Activated CD8-positive, alpha-beta memory T cell treated with anti-CD3 and anti-CD28 coated beads for 4 hours (primary cell): ENCODE results near the gene FAM171A2.
"Not testable (repeated sequence)": the region's sequence is repeated elsewhere in the genome, so short reads cannot be mapped to it uniquely, and the experiment has no call there.

ENCODE experiments used
- DNase-seq, 2 donors: peaks; one replicate each; pipeline ENCODE4 v3.0.0-alpha.2; 2020; ENCODE audit warnings: low read depth in 2 of 2

The FAM171A2 gene

GRCh38 chr17:44363613-44364159, at the start of gene FAM171A2:
TSS of gene FAM171A2 (minus strand) at chr17:44363853. CDS start at chr17:44363714, 139 bp downstream.
- DNase-seq = peak in 1 of 2 donors; percentile 34

GRCh38 chr17:44409309-44410028, 45.8 kb upstream of the FAM171A2 start:
- no peak for DNase-seq

DNA sequence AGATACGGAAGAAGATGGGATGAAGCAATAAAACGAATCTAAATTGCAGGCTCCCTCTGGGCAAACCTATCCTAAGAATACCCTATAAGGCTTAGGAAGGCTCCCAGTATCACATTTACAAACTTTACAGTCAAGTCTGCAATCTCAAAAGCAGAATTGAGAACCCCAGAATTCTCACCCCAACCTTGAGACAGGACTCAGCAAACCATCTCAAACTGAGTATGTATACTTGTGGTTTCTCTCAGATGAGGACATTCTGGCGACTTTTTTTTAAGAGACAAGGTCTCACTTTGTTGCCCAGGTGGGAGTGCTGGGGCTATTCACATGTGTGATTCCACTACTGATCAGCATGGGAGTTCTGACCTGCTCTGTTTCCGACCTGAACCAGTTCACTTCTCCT, 45.1 kb upstream of the FAM171A2 start:
- DNase-seq = no peak

DNA sequence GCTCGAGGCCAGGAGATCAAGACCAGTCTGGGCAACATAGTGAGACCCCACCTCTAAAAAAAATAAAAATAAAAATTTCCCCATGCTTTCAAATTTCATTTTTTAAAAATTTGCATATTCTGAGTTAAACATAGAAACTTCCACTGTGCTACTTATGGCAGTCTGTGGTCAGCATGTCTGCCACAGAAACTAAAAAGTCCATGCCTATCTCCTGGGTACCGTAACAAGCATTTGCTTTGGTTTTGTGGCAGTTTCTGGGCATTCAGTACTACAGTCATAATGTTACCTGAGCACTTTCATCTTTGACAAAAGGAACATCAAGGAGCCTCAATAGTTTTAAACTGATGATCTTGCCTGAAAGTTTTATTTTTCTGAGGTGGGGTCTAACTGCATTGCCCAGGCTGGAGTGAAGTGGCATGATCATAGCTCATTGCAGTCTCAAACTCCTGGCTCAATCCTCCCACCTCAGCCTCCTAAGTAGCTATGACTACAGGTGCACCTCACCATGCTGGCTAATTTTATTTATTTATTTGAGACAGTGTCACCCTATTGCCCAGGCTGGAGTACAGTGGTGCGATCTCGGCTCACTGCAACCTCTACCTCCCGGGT, 39.0 kb upstream of the FAM171A2 start:
- no peak for DNase-seq

- DNase-seq = no peak
Observed at GRCh38 chr17:44400226-44400847, 36.7 kb upstream of the FAM171A2 start.

DNA sequence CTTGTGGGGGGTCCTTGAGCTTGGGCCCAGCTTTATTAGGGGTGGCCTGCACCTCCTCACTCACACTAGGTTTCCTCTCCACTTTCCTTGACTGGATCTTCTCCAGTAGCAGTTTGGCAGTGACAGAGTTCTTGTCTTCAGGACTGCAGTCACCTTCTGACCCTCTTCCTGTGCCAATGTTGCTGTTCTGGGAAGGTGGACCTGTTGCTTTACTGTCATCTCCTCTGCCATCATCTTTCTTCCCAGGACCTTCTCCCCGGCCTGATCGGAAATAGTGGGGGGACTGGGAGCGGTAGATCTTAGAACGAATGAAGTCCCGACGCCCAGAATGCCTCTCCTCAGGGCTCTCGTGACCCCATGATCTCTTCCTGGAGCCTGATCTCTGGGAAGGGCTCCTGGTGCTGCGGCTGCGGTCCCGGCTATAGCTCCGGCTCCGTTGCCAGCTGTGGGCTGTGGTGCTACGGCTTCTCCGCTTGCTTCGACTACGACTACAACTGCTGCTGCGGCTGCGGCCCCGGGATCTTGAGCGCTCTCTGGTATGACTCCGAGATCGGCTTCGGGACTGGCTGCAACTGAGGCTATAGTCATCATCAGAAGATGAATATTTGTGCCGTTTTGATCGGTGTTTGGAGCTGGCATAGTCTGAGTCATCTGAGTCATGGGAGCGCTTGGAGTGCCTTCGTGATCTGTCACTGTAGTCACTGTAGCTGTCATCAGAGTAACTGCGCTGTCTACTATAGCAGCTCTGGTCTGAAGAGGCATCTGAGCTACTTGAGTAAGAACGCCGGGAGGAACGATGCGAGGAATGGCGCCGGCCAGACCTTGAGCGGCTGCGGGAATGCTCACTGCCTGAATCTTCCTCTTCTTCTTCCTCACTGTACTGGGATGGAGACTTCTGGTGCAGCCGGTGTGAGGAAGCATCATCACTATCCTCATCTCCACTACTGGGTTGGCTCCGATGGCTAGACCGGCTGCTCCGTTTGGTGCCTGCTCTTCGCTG, 35.3 kb upstream of the FAM171A2 start:
- DNase-seq = no peak

DNA sequence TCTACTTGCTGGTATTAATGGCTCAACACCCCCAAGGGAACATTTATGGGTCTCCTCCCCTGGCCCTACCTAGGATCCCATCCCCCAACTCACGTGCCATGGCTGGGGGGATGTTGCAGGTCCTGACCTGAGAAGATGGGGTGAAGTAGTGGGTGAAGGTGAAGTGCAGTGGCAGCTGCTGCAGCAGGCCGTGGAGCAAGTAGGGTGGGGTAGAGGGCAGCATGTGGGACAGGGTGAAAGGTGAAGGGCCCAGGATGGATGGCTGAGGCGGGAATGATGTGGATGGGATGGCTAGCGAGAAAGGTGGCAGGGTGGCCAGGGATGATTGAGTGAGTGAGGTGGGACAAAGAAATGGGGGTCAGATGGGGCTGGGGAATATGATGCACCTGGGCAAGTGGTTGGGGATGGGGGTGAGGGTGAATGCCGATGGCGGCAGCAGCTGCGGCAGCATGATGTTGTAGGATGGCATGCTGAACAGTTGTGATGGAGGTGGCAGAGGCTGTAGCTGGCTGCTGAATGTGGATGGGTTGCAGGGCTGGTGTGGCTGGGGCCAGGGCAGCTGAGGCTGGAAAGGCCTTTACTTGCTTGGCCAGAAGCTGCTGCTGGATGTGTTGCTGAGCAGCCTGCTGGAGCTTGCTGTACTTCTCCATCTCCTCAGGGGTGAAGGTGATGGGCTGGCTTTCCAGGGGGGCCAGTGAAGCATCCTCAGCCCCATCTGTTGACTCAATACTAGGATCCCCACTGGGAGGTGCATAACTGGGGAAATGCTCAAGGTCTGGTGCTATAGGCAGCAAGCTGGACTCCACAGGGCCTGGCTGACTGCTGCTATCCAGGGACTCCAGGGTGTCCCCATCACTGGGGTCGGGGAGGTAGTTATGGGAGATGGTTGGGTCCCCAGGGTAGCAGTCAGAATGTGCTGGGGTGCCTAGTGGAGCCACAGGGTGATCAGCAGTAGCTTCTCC, 34.1 kb upstream of the FAM171A2 start:
- no peak for DNase-seq

DNA sequence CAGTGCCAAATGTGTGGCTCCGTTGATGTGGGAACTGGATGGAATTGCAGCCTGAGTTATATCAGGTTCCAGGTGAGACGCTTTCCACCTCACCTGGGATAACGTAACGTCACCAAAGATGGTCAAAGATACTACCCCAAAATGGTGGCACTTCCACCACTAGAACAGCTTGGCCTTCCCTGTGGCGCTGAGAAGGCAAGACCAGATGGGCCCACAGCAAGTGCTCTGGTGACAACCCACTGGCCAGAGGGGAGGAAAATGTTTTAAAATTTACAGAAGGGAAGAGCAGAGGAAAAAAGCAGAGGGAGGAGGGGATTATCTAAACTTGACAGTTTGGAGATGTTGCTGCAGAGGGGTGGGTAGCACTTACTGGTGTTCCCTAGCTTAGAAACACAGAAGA, 33.3 kb upstream of the FAM171A2 start:
- no peak for DNase-seq

- DNase-seq = no peak
Observed at GRCh38 chr17:44394833-44395232, 31.2 kb upstream of the FAM171A2 start.

GRCh38 chr17:44394112-44394511, 30.5 kb upstream of the FAM171A2 start:
- DNase-seq = not testable (repeated sequence)

- DNase-seq = no peak
Observed at GRCh38 chr17:44390250-44390870, 26.7 kb upstream of the FAM171A2 start.

DNA sequence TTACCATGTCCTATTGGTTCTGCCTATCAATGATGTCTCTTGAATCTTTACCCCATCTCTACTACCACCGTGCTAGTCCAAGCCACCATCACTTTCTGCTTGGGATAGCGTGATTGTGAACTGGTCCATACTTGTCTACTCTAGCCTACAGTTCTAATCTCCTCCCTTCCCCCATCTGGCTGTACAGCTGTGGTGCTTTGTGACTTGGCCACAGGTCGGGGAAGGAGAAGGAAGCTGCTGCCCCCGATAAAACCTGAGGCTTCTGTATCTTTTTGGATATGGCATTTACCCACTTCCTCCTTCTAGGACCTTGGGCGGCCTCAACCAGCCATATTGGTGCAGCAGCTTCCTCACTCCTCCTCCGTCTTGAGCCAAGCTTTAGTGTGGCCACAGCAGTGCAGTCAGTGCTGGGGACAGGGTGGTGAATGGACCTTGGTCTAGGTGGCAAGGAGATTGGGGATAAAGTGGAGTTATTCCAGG, 26.1 kb upstream of the FAM171A2 start:
- DNase-seq = no peak

DNA sequence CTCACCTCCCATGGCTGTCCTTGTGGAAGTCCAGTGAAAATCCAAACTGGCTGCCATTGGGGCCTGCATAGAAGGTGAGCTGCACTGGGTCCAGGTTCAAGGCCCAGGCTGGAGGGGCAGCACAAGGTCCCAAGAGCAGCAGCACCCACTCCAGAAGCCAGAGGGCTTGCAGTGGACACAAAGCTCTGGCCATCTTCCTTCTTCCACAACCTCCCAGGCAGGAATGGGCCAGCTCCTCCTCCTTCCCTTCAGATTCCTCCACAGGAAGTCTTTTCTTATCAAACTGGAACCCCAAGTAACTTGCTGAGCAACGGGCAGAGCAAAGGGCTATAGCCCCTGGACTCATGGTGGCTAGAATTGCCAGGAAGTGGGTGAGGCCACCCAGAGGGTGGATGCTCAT, 25.6 kb upstream of the FAM171A2 start, which contains the start of gene ITGA2B:
TSS of gene ITGA2B (minus strand) at position 369 of the 400 bp plus-strand sequence. CDS start at position 193, 176 bp downstream.
- no peak for DNase-seq

DNA sequence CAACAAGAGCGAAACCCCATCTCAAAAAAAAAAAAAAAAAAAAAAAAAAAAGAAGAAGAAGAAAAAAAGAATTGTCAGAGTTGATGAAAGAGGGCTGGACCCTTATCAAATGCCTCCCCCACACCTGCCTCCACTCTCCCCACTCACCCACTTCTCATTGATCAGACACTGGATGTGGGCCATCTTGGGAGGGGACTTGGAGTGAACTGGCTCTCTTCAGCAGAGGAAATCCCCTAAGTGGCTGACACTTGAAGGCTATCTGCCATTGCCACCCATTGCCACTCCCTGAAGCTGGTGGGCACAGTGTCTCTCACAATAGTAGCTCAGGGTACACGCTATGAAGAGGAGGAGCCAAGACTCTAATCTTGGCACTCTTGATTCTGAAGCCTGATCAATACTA, 24.2 kb upstream of the FAM171A2 start:
- no peak for DNase-seq

GRCh38 chr17:44386182-44386525, 22.5 kb upstream of the FAM171A2 start:
- no peak for DNase-seq

DNA sequence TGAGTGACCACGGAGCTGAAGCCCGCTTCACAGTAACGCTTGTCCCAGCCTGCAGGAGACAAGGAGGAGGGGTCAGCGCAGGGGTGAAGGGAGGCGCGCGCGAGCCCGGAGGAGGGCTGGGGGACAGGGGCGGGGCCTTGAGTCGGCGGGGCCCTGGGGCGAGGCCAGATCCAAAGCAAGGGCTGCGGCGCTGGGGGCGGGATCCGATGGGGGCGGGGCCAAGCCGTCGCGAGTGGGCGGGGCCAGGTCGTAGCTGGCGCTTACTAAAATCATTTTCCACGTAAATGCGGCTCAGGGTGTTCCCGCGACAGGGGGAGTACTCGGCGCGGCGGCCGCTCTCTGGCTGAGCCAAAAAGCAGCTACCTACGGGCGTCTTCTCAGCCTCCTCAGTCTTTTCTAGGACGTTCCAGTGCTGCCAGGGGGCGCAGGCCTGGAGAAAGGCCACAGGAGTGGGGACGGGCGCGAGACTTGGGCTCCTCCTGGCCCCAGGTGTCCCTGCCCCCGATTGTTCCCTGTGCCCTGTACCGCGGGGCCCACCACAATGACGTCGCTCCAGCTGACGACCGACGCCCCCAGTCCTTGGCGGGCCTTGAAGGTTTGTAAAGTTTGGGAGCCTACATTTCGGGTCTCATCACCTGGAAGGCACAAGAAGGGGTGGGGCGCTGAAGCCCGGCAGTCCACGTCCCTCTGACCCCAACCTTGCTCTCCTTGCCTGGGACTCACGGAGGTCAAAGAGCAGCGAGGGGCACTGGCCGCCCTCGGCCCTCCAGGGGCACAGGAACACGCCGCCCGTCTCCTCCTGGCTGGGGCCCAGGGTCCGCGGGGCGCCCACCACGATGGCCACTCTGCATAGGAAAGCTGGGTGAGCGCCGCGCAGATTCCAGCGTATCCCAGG, 21.9 kb upstream of the FAM171A2 start:
- DNase-seq = peak; percentile 63 to 73

- DNase-seq = no peak
Observed at GRCh38 chr17:44384823-44385286, 21.2 kb upstream of the FAM171A2 start.

DNA sequence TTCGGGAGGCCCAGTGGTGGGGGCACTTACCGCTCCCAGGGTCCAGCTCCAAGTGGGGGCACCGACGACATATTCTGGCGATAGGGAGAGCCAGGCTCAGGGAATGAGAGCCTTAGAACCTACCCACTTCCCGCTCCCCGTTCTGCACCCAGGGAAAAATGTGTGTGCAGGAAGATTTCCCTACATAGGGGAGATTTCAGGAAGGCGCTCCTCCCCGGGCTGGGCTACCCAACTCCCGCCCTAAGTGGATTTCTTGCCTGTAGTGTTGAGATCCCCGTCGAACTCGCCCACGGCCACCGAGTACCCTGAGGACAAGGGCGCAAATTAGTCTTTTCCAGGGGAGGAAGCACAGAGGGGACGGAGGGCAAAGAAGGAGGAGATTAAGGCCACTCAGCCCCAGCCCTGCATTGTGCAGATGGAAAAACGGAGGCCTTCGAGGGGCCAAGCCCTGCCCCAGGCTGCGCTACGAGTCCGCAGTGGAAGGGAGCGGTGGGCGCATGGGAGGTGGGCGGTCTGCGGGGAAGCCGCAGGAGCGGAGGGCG, 20.7 kb upstream of the FAM171A2 start:
- no peak for DNase-seq
